NCI-H748 (cell line): ENCODE data around the gene CWC27.

Experiments used
- DNase-seq: peaks from one replicate; lab custom pipeline; 2025; ENCODE audit not compliant: unreplicated experiment; lab: John Stamatoyannopoulos, UW

CWC27 gene

DNA sequence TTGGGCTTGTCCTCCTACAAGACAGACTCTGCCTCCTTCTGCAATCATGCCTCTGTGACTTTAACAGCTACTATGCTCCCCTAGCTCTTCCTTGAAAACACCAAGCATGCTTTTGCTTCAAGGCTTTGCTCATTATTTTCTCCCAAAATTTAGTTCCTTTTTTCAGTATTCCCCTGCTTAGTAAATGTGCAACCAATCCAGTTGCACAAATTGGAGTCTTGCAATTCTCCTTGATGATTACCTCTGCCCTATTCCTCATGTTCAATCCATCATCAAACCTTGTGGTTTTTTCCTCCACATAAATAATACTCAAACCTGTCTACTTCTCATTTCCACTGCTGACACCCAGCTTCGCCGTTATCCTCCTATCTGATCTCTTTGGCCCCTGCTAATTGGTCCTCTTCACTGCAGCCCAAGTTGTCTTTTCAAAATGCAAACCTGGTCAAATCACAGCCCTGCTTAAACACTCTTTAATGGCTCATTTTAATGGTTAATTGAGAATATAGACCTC is 296.3 kb downstream of the CWC27 start:
- no peak for DNase-seq

GRCh38 chr5:65066387-65067146 is 297.8 kb downstream of the CWC27 start:
- no peak for DNase-seq

GRCh38 chr5:65067147-65067506 is 298.4 kb downstream of the CWC27 start:
- no peak for DNase-seq
